ENCODE data around the gene NPLOC4.

Gene NPLOC4

DNA sequence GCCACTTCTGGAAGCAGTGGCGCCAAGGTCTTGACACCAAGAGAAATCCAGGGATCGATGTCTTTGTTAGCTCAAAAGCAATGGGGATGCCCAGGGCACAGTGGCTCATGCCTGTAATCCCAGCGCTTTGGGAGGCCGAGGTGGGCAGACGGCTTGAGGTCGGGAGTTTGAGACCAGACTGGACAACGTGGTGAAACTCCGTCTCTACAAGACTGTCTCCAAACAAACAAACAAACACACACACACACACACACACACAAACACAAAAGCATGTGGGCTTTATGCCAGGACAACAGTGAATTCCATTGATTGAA is 62.3 kb downstream of the NPLOC4 start:
- ChIA-PET POLR2A (no interaction called here), CTCF (interaction anchor here (4.8 kb wide), 1 partner anchor 27 kb away, joined by 18 read pairs; no protein-coding TSS in a partner anchor)
- no peak for DNase-seq (ENCODE audit: extremely low spot score)
- TF ChIP-seq CTCF (IDR thresholded peaks at IDR 0.05; ENCODE audit: control extremely low read depth, extremely low read depth, low read depth, missing control alignments): no peak

GRCh38 chr17:81573794-81574642 is 62.9 kb downstream of the NPLOC4 start:
- CTCF ChIA-PET: interaction anchor here (4.8 kb wide), 1 partner anchor 27 kb away, joined by 18 read pairs; no protein-coding TSS in a partner anchor
- no peak for DNase-seq (ENCODE audit: extremely low spot score)
- no peak for TF ChIP-seq CTCF (IDR thresholded peaks at IDR 0.05; ENCODE audit: control extremely low read depth, extremely low read depth, low read depth, missing control alignments)
- POLR2A ChIA-PET: no interaction called here

- CTCF ChIA-PET: no interaction called here
Observed at GRCh38 chr17:81572563-81573168, 64.2 kb downstream of the NPLOC4 start.

DNA sequence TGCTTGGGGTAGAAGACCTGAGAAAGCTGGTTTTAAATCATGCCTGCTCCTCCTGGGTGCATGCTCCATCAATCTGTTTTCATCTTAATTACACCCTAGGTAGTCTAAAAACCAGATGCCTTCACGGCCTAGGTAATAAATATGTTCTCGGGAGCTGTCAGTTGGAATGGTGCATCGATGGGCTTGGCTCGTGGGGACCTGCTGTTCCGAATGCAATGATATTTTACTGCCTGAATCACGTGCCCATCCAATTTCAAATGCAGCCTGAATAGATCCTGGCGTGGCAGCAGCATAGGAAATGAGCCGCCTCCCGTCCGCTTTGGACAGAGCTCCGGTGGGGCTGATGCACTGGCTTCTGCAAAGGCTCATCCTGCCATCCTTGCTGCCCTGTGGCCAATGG is 65.9 kb downstream of the NPLOC4 start:
- no peak for DNase-seq (ENCODE audit: extremely low spot score)
- CTCF ChIA-PET: interaction anchor here (1.1 to 1.3 kb wide), 2 partner anchors 9 to 30 kb away, joined by 4 to 8 read pairs; no protein-coding TSS in a partner anchor
- TF ChIP-seq CTCF (IDR thresholded peaks at IDR 0.05; ENCODE audit: control extremely low read depth, extremely low read depth, low read depth, missing control alignments): no peak
- POLR2A ChIA-PET: no interaction called here

More at GRCh38 chr17:81572563-81573168, 64.2 kb downstream of the NPLOC4 start:
- no peak for TF ChIP-seq CTCF (IDR thresholded peaks at IDR 0.05; ENCODE audit: control extremely low read depth, extremely low read depth, low read depth, missing control alignments)
- POLR2A ChIA-PET: no interaction called here
- no peak for DNase-seq (ENCODE audit: extremely low spot score)

GRCh38 chr17:81569986-81570514 is 66.9 kb downstream of the NPLOC4 start:
- ChIA-PET CTCF (interaction anchor here (1.1 kb wide), 1 partner anchor 8 kb away, joined by 4 read pairs; no protein-coding TSS in a partner anchor), POLR2A (no interaction called here)
- no peak for DNase-seq (ENCODE audit: extremely low spot score)
- no peak for TF ChIP-seq CTCF (IDR thresholded peaks at IDR 0.05; ENCODE audit: control extremely low read depth, extremely low read depth, low read depth, missing control alignments)

DNA sequence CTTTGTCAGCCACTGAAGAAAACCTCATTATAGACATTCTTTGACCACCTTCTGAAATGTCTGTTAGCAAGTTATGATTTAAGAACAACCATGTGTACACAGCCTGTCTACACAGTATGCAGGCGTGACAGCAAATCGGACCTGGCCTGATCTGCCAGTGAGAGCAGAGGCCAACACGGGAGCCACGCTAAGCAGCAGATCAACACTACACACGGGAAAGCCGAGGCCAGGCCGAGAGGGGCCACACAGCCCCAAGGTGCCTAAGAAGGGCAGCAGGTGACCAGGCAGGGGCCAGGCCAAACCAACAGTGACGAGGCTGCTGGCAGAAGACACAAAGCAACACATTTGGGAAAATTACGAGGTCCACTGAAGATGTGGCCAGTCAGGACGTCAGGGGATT is 68.5 kb downstream of the NPLOC4 start:
- TF ChIP-seq CTCF (IDR thresholded peaks at IDR 0.05; ENCODE audit: control extremely low read depth, extremely low read depth, low read depth, missing control alignments): no peak
- CTCF ChIA-PET: interaction anchor here (1.5 to 1.6 kb wide), 2 partner anchors 9 to 32 kb away, joined by 4 to 7 read pairs; no protein-coding TSS in a partner anchor
- DNase-seq (ENCODE audit: extremely low spot score): no peak
- POLR2A ChIA-PET: no interaction called here
